SKM-1 (cell line): ENCODE data around the gene ERCC1.

Experiments used
- DNase-seq: peaks from one replicate; lab custom pipeline; 2025; ENCODE audit not compliant: unreplicated experiment; lab: John Stamatoyannopoulos, UW

The ERCC1 gene

GRCh38 chr19:45423589-45424190, at the start of gene ERCC1:
ERCC1 (minus strand) TSS chr19:45423917; CDS start chr19:45423374, 543 bp downstream.
- DNase-seq = peak; percentile 70

- DNase-seq = no peak
These were observed 49.6 kb upstream of the ERCC1 start for GRCh38 chr19:45473367-45473681.

- no peak for DNase-seq
These were observed 49.0 kb upstream of the ERCC1 start for GRCh38 chr19:45472563-45473366.

GRCh38 chr19:45471931-45472562, 48.3 kb upstream of the ERCC1 start:
- DNase-seq = no peak

- DNase-seq = no peak
These were observed 47.6 kb upstream of the ERCC1 start for GRCh38 chr19:45471111-45471930.

GRCh38 chr19:45470762-45471081, 47.0 kb upstream of the ERCC1 start:
- DNase-seq = no peak

- DNase-seq = no peak
These were observed 46.4 kb upstream of the ERCC1 start for GRCh38 chr19:45469945-45470761.

GRCh38 chr19:45469132-45469944, 45.6 kb upstream of the ERCC1 start:
- DNase-seq = peak; percentile 57

GRCh38 chr19:45468803-45469131, 45.0 kb upstream of the ERCC1 start:
- no peak for DNase-seq

- DNase-seq = no peak
These were observed 44.5 kb upstream of the ERCC1 start for GRCh38 chr19:45468159-45468651.

GRCh38 chr19:45467456-45468158, 43.9 kb upstream of the ERCC1 start, which contains the start of gene FOSB:
FOSB (plus strand) TSS chr19:45467996; CDS start chr19:45468587, 591 bp downstream.
- DNase-seq = peak; percentile 74

- no peak for DNase-seq
These were observed 43.4 kb upstream of the ERCC1 start for GRCh38 chr19:45467115-45467455.

GRCh38 chr19:45464852-45465441, 41.2 kb upstream of the ERCC1 start:
- DNase-seq = no peak

- no peak for DNase-seq
These were observed 40.6 kb upstream of the ERCC1 start for GRCh38 chr19:45464274-45464673.

GRCh38 chr19:45463241-45463640, 39.5 kb upstream of the ERCC1 start:
- no peak for DNase-seq

GRCh38 chr19:45462174-45462573, 38.5 kb upstream of the ERCC1 start:
- no peak for DNase-seq

- DNase-seq = no peak
These were observed 37.2 kb upstream of the ERCC1 start for GRCh38 chr19:45460807-45461347.

GRCh38 chr19:45457776-45458175, 34.1 kb upstream of the ERCC1 start:
- no peak for DNase-seq

- DNase-seq = no peak
These were observed 32.7 kb upstream of the ERCC1 start for GRCh38 chr19:45456500-45456815.
